OCI-LY1 (cell line): Measurements from ENCODE around the gene RYR3.

Experiments
- H2AFZ ChIP-seq: fragments of 200-600 bp; sonication (generic), shearing (Covaris generic); 2 replicates; pipeline ENCODE4 v1.6.0; 2014; ENCODE audit warnings: antibody characterized with exemption, mild to moderate bottlenecking, low read length
- H3F3A ChIP-seq: fragments of 200-600 bp; sonication (generic), shearing (Covaris generic); 2 replicates; pipeline ENCODE4 v1.6.0; 2014; ENCODE audit warnings: mild to moderate bottlenecking, antibody characterized with exemption, low read length, moderate library complexity; ENCODE audit not compliant: insufficient read depth
- H3K27ac ChIP-seq: fragments of 200-600 bp; sonication (generic); 2 replicates; pipeline ENCODE4 v1.5.1; 2014; ENCODE audit warnings: low read length, mixed run types, mild to moderate bottlenecking, low read depth; ENCODE audit not compliant: poor library complexity, severe bottlenecking
- H3K27me3 ChIP-seq: fragments of 200-600 bp; sonication (generic); 2 replicates; pipeline ENCODE4 v1.6.0; 2014; ENCODE audit warnings: antibody characterized with exemption, mild to moderate bottlenecking, low read length, moderate library complexity; ENCODE audit not compliant: insufficient read depth
- H3K36me3 ChIP-seq: fragments of 200-600 bp; sonication (generic); 2 replicates; pipeline ENCODE4 v1.6.1; 2014; ENCODE audit warnings: mild to moderate bottlenecking, antibody characterized with exemption, low read length, moderate library complexity, mixed read lengths; ENCODE audit not compliant: insufficient read depth
- H3K4me1 ChIP-seq: fragments of 200-600 bp; sonication (generic); 2 replicates; pipeline ENCODE4 v1.5.1; 2014; ENCODE audit warnings: mild to moderate bottlenecking, low read length, moderate library complexity; ENCODE audit not compliant: insufficient read depth, severe bottlenecking
- H3K4me2 ChIP-seq: fragments of 200-600 bp; sonication (generic), shearing (Covaris generic); 2 replicates; pipeline ENCODE4 v1.6.1; 2014; ENCODE audit warnings: low read length
- H3K4me3 ChIP-seq: fragments of 200-600 bp; sonication (generic); 2 replicates; pipeline ENCODE4 v1.5.1; 2014; ENCODE audit warnings: low read length, low read depth, mild to moderate bottlenecking, mixed read lengths; ENCODE audit not compliant: poor library complexity, severe bottlenecking
- H3K79me2 ChIP-seq: fragments of 200-600 bp; shearing (Covaris generic); 2 replicates; pipeline ENCODE4 v1.6.1; 2016; ENCODE audit warnings: mixed run types, low read length, mixed read lengths; ENCODE audit not compliant: insufficient read depth
- H3K9ac ChIP-seq: fragments of 200-600 bp; sonication (generic), shearing (Covaris generic); 2 replicates; pipeline ENCODE4 v1.6.1; 2014; ENCODE audit warnings: mild to moderate bottlenecking, low read length, mixed read lengths
- H3K9me2 ChIP-seq: fragments of 200-600 bp; sonication (generic), shearing (Covaris generic); 2 replicates; pipeline ENCODE4 v1.6.1; 2014; ENCODE audit warnings: low read depth, mild to moderate bottlenecking, low read length, mixed read lengths
- H3K9me3 ChIP-seq: fragments of 200-600 bp; shearing (Covaris generic); 2 replicates; pipeline ENCODE4 v1.6.1; 2014; ENCODE audit warnings: low read length, mixed read lengths
- H4K20me1 ChIP-seq: fragments of 200-600 bp; sonication (generic), shearing (Covaris generic); 2 replicates; pipeline ENCODE4 v1.6.0; 2016; ENCODE audit warnings: mild to moderate bottlenecking, low read length; ENCODE audit not compliant: insufficient read depth
- CTCF ChIP-seq: fragments of 200-600 bp; sonication (generic), shearing (Covaris generic); IDR thresholded peaks from 2 replicates; pipeline ENCODE4 v1.5.1; 2017; ENCODE audit warnings: mild to moderate bottlenecking, antibody characterized with exemption, low read length, moderate library complexity, mixed read lengths
- EZH2 ChIP-seq: fragments of 200-600 bp; sonication (generic), shearing (Covaris generic); IDR thresholded peaks from 2 replicates; pipeline ENCODE4 v1.8.0; 2017; ENCODE audit warnings: borderline replicate concordance, mixed run types, mild to moderate bottlenecking, antibody characterized with exemption, low read length, moderate library complexity, mixed read lengths

Gene RYR3

GRCh38 chr15:33840615-33841014 lies 529.8 kb downstream of the RYR3 start:
- H3K4me2 ChIP-seq = no peak overlapping the region
- H3K27ac ChIP-seq = no peak overlapping the region
- no peaks in the 10 kb centered on the region for H3K36me3 ChIP-seq
- no peak overlapping the region for H2AFZ ChIP-seq
- no peaks in the 10 kb centered on the region for H3K27me3 ChIP-seq
- H3K9ac ChIP-seq = no peak overlapping the region
- H3F3A ChIP-seq = no peaks in the 10 kb centered on the region
- H3K79me2 ChIP-seq = no peaks in the 10 kb centered on the region
- no peaks in the 10 kb centered on the region for H3K4me1 ChIP-seq
- H3K4me3 ChIP-seq = no peak overlapping the region
- H3K9me3 ChIP-seq = no peaks in the 10 kb centered on the region
- no peaks in the 10 kb centered on the region for H3K9me2 ChIP-seq
- TF ChIP-seq EZH2 (no peak), CTCF (no peak)
- no peaks in the 10 kb centered on the region for H4K20me1 ChIP-seq

- no peaks in the 10 kb centered on the region for H3K9me3 ChIP-seq
- no peaks in the 10 kb centered on the region for H3K27me3 ChIP-seq
- H3K9me2 ChIP-seq = no peaks in the 10 kb centered on the region
- TF ChIP-seq CTCF = no peak
- TF ChIP-seq EZH2 = no peak
- no peaks in the 10 kb centered on the region for H3F3A ChIP-seq
- H4K20me1 ChIP-seq = no peaks in the 10 kb centered on the region
- no peak overlapping the region for H3K4me3 ChIP-seq
- no peak overlapping the region for H3K9ac ChIP-seq
- H3K4me1 ChIP-seq = no peaks in the 10 kb centered on the region
- H3K4me2 ChIP-seq = no peak overlapping the region
- no peaks in the 10 kb centered on the region for H3K36me3 ChIP-seq
- no peak overlapping the region for H3K27ac ChIP-seq
- H3K79me2 ChIP-seq = no peaks in the 10 kb centered on the region
- H2AFZ ChIP-seq = no peak overlapping the region
These were observed 533.4 kb downstream of the RYR3 start for GRCh38 chr15:33844186-33844585.

GRCh38 chr15:33844597-33844996 lies 533.8 kb downstream of the RYR3 start:
- Histone ChIP-seq H3K36me3 (no peaks in the 10 kb centered on the region), H2AFZ (no peak overlapping the region), H3K4me3 (no peak overlapping the region), H3K79me2 (no peaks in the 10 kb centered on the region), H3K4me1 (no peaks in the 10 kb centered on the region), H4K20me1 (no peaks in the 10 kb centered on the region), H3K27me3 (no peaks in the 10 kb centered on the region), H3K27ac (no peak overlapping the region), H3F3A (no peaks in the 10 kb centered on the region), H3K9ac (no peak overlapping the region), H3K4me2 (no peak overlapping the region), H3K9me3 (no peaks in the 10 kb centered on the region), H3K9me2 (no peaks in the 10 kb centered on the region)
- no peak for TF ChIP-seq CTCF
